HK-2 (cell line): ENCODE measurements around the gene FAR2.
"Not testable (repeated sequence)": the region's sequence is repeated elsewhere in the genome, so short reads cannot be mapped to it uniquely, and the experiment has no call there.

Experiments used
- DNase-seq: peaks from one replicate; pipeline ENCODE4 v3.0.0-alpha.2; 2018; ENCODE audit not compliant: unreplicated experiment

The FAR2 gene

DNA sequence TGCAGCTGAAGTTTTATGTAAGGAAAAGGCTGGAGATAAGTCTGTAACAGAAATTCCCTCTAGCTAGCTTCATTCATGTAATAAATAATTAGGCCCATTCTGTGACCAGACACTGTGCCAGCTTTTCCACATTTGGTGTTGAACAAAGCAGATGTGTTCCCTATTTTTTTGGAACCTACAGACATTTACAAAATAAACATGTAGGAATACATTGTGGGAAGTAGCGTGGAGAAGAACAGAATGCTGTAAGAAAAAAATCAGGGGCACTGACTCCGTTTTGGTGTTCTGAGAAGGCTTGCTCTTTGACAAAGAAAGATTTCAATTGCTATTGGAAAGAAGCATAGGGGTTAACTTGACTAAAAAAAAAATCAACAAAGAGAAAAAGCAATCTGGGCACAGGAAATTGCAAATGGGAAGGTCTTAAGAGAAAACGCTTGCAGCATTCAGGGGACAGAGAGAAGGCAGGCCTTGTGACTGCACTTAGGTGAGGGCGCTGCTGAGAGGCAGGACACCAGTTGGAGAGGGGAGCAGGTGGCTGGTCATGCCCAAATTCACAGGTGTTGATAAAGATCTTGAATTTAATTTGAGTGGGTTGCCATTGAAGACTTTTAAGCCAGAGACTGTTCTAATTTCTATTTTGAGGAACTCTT, 4.0 kb downstream of the FAR2 start:
- DNase-seq: no peak

DNA sequence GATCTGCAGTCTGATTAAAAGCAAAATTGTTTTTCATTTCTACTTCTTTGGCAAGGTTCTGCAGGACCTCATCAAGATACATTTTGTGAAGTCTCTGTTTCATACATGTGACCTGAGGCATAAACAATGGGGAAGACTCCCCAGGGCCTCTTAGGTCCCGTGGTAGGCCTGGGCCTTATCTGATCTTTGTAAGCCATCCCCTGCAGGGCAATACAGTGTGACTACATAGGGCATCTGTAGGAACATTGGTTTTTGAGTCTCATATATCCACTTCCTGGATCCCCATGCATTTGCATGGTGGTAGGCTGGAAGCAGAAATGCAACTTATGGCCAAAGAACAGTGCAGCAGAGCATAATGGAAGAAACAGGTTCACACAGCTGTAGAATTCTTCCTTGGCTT, 6.0 kb downstream of the FAR2 start:
- DNase-seq: no peak

DNA sequence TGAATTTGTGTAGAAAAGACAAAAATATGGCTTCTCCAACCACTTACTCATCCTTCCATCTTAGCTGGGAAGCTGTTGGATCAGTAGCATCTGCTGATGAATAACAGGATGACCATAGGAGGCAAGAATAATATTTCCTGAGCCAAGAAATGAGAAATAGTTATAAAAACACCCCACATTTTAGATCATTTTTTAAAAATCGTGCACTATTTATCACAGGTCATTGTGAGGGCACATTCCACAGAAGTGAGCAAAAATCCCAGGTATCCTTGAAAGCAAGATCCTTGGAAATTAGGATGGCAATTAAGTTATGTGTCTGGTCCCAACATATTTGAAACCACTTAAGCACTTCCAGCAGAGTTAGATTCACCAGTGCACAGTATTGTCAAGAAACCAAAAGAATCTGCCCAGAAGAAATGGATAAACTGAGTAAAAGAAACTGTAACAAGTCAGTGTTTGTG, 8.4 kb downstream of the FAR2 start:
- no peak for DNase-seq

DNA sequence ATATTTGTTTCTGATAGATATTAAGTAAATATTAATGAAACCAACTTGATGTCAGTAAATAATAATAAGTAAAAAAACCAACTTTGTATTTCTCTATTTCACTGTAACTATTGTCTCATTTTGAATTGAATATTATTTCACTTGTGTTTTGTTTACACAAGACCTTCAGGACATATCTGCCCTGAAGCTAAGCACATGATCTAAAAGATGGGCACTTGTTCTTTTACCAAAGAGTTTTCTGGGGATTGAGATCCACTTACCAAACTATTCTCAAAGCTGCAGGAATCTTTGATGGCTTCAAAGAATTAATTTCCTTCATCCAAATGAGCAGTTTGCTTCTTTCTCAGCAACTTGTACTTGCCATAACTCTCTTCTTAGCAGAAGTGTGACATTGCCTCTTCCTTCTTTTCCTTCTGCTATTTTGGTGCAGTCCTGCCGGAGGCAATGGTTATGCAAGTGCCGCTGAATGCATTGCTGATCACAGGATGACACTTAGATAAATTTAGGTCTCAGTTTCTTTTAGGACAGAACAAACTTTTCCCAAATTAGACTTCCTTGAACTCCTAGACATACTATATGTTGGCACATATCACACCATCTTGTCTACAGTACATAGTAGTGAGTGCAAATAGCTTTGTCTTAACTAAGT, 9.2 kb downstream of the FAR2 start:
- DNase-seq: no peak

DNA sequence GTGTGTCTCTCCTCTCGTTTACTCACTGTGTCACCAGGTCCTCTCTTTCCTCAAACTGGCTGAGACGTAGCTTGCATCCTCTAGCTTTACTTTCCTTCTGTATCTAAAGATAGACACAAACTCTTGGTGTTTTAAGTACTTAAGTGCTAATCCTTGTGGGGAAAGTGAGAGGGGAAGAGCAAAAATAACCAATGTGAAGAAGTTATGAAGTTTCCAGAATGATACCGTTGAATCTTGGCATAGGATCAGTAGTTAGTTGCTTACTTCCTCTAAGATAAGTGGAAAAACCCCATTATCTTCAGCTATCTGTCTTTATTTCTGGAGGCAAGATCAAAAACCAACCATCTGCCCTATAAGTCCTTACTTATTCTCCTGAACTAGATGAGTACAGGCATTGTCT, 10.6 kb downstream of the FAR2 start:
- no peak for DNase-seq

DNA sequence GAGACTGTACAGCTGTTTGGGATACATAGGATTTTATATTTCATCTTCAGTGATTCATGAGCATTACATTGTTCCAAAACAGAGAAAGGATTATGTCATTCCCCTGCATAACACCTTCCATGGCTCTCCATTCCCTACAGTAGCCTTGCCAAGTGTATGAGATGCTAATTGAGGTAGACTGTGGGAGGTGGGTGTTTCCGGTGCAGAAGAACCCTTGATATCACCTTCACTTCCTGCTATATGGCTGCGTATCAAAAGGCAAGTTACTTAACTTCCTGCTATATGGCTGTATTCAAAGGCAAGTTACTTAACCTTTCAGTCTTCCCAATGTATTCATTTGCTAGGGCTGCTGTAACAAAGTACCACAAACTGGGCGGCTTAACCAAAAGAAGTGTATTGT, 11.2 kb downstream of the FAR2 start:
- no peak for DNase-seq

DNA sequence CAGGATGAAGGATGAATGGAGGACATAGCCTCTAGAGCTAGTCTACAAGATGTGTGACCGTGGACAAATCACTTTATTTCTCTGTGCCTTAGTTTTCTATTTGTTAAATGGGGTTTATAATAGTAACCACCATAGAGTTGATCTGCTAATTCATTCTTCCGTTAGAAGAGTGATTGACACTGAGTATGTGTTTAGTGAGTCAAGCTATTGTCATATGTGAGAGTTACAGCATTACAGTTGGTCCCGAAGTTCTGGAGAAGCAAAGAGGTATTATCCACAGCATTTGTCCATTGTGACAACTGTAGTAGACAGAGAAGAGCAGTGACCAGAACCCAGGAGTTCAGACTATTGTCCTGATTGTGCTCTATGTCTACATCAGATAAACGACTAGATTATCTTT, 14.1 kb downstream of the FAR2 start:
- no peak for DNase-seq

DNA sequence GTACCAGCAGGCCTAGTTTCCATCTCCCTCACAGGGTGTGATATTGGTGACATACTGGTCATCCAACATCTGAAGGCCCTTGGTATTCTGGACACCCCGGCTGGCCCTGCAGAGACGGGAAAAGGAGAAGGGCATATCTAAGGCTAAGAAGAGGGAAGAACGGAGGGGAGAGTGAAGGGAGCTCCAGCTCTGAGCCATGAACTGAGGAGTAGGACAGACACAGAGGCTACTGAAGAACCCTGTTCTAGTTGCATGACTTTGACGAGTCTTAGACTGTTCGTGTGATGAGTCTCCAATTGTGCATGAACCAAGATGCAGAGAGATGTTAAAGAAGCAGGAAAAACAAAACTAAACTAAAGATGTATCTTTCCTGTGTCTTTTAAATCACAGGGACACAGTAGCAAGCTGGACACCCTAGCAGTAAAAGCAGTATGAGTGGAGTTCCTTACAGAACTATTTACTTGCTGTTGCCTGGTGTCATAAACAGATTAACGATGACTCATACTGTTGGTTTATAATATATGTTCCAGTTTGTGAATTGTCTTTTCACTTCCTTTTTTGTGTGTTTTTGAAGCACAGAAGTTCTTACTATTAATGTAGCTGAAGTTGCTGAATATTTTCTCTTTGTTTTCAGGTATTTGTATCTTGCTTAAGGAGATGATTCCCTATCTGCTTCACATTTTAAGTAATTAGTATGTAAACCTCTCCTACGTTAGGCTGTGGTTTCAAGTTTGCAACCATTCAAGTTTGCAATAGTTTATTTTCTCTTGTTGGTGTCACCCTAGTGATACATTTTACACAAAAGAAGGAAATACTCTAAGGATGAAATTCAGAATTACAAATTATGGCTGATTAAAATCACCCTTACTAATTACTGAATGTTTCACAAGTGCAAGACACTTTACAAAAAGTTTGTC, 15.7 kb downstream of the FAR2 start:
- no peak for DNase-seq

DNA sequence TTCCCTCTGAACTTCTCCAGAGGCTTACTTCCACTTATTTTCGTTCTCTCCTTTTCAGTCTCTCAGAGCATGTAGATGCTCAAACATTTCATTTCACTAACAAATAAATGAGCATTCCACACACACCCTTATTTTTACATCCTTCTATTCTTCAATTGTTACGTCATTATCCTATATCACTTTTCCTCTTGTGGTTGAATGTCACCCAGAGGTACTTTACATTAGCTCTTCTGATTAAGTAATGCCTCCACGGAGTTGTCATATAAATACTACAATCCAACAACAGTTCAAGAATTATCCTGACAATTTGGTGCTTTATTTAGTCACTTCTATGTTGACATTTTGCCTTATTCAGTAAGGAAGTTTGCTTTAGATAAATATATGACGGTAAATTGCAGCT, 18.4 kb downstream of the FAR2 start:
- no peak for DNase-seq

DNA sequence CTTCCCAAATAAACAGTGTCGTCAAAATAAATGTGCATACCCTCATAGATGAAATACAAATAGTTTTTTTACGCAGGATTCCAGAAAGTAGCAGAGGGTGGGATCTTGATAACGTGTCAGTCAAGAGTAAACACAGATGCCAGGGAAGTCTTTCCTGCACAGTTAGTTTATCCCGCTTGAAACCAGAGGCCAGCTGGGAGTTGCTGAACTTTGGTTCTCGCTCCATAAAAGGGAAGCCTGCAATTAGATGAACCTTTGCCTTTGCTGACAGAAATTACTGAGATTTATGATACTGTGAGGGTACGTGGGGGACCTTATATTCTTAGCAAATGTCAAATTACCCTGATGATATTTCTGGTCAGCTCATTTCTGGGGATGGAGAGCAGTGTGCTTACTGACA, 18.9 kb downstream of the FAR2 start:
- DNase-seq: no peak

DNA sequence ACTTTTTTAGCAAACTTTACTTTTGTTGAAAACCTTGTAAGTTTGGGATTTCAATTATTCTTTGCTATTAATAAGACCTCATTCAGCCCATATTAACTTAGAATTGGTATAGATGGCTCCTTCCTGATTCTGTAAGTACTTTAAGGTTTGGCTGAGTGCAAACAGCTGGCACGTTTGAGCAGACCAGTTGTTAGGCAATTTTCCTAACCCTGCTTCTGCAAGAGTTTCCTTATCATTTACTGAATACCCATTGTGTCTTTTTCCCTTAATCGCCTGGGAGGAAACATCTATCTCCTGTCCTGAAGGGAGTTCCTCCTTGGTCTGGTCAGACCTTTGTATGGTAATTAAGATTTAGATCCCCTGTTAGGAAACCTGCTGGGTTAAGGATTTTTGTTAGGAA, 20.9 kb downstream of the FAR2 start:
- DNase-seq: not testable (repeated sequence)

DNA sequence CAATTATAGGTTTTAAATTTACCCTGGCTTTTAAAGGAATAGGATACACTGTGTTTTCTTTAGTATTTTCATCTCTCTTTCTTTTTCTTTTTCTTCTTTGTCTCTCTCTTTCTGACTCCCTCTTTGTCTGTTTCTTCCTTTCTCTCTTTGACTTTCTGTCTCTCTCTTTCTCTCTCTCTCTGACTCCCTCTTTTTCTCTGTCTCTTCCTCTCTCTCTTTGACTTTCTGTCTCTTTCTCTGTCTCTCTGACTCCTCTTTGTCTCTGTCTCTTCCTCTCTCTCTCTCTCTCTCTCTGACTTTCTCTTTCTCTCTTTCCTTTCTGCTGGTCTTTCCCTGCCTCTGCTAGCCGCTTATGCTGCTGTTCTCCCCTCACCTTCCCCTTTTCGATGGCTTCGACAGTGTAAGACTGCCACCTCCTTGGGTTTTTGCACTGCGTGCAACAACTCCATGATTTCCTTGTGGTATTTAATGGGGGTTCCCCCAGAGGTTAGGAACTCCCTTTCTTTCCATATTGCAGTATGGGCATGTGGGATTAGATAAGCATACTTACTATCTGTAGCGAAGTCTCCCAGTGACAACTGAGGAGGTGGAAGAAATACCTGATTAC, 21.5 kb downstream of the FAR2 start:
- DNase-seq: not testable (repeated sequence)

DNA sequence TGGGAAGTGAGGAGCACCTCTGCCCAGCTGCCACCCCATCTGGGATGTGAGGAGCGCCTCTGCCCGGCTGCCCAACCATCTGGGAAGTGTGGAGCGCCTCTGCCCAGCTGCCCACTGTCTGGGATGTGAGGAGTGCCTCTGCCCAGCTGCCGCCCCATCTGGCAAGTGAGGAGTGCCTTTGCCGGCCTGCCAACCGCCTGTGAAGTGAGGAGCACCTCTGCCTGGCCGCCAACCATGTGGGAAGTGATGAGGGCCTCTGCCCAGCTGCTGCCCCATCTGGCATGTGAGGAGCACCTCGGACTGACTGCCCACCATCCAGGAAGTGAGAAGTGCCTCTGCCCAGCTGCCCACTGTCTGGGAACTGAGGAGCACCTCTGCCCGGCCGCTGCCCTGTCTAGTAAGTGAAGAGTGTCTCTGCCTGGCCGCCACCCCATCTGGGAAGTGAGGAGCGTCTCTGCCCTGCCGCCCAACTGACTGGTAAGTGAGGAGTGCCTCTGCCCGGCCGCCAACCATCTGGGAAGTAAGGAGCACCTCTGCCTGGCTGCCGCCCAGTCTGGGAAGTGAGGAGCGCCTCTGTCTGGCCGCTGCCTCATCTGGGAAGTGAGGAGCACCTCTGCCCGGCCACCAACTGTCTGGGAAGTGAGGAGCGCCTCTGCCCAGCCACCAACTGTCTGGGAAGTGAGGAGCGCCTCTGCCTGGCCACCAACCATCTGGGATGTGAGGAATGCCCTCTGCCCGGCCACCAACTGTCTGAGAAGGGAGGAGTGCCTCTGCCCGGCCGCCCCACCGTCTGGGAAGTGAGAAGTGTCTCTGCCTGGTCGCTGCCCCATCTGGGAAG, 22.6 kb downstream of the FAR2 start:
- no peak for DNase-seq

DNA sequence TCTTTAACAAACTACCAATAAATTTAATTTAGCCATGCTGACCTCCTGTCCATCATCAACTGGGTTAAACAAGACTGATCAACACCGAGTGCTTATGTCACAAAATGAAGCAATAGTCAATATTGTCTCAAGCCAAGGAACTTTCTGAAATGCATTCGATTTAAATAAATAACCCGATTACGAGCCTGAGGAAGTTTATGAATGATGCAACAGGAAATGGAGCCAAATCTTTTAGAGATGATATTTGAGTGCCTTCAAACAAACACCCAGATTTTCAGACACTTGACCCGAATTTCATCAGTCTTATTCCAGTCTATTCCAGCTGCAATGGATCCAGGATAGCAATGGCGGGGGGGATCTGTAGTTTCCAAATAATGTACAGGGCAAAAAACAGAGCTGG, 27.9 kb downstream of the FAR2 start:
- no peak for DNase-seq

DNA sequence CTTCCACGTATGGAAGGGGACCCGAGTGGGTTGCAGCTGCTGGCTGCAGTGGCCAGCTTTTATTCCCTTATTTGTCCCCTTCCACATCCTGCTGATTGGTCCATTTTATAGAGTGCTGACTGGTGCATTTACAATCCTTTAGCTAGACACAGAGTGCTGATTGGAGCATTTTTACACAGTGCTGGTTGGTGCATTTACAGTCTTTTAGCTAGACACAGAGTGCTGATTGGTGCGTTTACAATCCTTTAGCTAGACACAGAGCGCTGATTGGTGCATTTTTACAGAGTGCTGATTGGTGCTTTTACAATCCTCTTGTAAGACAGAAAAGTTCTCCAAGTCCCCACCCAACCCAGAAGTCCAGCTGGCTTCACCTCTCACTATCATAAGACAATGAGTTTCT, 33.2 kb downstream of the FAR2 start:
- not testable (repeated sequence) for DNase-seq

DNA sequence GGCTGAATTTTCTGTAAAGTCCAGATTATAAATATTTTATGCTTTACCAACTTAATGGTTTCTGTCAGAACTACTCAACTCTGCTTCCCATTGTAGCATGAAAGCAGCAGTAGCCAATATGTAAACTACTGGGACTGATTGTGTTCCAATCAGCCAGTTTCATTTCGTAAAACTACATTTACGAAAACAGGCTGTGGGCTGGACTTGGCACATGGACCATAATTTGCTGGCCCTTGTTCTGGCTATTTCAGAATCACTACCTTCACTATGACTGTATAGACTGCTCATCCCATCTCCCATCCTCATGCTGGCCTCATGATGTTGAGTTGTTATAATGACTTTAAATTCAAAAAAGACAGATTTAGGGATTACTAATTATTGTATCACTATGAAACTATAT, 38.7 kb downstream of the FAR2 start:
- no peak for DNase-seq

DNA sequence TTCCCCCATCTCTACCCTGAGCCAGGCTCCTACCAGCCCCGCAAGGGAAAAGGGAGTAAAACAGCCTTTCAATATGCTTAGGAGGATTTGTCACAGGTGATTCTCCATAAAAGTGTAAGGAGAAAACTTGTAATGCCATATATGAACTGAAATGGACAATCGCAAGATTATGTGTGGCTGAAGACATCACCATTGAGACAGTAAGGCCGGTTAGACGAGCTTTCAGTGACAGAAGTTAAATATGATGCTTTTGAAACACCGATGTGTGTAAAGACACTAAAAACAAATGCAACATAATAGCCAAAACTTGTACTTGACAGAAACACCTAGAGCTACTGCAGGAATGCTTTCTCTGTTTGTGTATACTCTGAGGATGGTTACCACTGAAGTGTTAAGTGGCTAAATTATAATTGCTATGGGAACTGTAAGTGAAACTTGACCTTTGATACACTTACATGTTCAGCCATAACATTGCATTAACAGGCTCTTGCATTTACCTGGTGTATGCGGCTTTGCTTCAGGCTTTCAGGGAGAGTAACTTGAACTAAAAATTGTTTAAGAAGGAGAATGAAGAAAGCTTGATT, 42.3 kb downstream of the FAR2 start:
- no peak for DNase-seq

DNA sequence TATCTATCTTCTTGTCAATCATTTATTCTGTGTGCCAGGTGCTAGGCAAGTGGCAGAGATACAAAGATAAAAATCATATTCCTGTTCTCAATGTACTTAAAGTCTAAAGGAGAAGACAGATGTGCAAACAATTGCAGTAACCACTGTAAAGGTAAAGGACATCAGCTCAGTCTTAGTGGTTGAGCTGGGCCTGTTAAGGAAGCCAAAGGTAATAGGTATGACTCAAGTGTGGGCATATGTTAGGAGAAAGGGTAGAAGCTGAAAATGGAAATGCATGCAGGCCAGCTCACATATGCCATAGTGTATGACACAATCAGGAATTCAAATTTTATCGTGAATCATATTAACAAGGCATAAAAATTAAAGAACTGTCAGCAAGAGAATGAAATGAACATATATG, 49.8 kb downstream of the FAR2 start:
- DNase-seq: no peak

DNA sequence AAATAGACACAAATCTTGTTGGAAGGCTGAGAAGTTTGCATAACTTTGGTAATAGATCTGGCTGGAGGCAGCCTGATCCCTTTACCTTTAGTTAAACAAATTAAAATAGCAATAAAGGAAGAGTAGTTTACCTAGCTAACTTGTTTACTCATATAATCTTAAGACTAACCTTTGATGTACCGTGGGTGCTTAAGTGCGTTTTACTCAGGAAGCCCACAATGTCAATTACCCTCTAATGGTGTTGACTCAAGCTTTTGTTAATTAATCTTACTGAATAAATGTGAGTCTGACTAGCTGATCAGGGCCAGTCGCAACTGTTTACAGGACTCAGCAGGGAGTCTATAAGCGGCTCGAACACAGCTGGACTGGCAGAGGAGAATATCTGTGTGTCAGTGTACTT, 51.5 kb downstream of the FAR2 start:
- no peak for DNase-seq

DNA sequence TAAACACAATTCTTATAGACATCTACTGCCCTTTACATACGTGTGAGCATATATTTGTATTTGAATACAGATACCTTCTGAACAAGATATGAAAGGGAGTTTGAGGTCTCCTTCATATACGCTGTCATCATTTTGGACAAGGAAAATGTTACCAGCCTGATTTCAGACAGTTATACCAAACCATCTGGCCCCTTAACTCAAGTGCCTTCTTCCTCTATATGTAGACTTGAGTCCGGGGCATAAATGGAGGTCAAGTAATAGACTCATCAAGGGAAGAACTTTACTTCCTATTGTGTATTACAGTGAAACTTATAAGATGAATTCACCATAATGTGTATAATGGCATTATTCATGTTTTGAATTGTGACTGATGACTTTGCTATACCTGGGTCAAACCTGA, 52.2 kb downstream of the FAR2 start:
- DNase-seq: no peak

DNA sequence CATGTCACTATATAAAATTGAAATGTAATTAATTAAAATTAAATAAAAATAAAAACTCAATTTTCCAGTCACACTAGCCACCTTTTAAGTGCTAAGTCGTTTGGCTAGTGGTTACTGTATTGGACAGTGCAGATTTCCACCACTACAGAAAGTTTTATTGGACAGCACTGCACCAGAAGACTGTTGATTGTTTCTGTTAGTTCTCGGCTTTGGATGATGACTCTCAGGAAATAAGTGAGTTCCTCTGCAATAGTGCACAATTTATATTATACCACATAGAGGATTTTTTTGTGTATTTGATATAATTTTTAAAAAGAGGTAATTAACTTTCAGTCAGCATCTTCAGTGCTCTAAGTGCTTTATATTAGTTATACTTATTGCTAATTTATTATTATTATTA, 52.7 kb downstream of the FAR2 start:
- no peak for DNase-seq
